ENCODE measurements around the gene AFF2.

The AFF2 gene

DNA sequence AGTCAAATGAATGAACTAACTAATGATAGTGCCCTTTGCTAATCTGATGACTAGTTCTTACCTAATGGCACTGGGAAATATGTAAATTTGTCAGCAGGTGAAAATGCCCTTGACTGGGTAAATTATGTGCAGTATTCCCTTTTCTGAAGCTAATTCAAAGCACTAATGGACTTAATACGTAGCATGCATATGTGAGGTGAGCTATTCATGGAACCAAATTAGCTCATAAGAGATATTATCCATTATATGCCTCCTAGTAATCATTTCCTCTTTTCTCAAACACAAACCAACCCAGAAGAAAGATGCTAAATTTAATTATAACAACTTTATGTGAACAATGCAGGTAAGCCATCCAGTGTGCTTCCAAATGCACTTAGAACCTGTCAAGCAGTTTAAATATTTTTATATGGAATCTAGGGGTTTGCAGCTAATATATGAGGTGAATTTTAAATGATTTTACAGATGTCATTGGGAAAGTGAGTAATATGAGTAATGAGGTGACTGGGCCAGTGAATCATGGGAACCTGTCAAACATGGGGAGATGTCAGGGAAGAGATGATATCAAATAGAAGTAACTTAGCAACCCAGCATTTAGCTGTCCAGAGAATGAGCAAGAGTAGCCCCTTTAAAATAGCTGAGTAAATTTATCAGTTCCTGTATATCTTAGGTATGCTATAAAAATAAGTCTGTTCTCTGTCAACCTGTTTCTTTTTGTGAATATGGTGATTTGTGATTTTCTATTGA, 315.0 kb downstream of the AFF2 start:
- in situ Hi-C loops (cut with HindIII; ENCODE audit: low sequenced_read_pairs) = no loop called here

GRCh38 chrX:148823986-148824385, 323.6 kb downstream of the AFF2 start:
- in situ Hi-C loops (cut with HindIII; ENCODE audit: low sequenced_read_pairs) = no loop called here

DNA sequence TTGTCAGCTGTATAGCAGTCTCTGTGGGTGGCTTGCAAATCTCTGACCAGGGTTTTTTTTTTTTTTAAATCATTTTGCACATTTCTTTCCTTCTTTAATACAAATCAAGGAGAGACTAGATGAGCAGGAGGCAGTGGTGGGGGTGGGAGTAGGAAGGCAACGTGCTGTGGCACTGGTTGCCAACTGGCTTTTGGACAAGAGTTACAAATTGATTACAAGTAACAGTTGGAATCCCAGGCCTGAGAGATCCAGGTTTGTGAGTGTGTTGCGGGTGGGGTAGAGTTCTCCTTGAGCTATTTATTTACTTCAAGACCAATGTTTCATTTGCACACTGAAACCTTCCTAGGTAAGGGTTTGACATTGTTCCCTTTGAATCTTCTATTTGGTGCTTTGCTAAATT, 325.3 kb downstream of the AFF2 start:
- in situ Hi-C loops (cut with HindIII; ENCODE audit: low sequenced_read_pairs) = no loop called here

DNA sequence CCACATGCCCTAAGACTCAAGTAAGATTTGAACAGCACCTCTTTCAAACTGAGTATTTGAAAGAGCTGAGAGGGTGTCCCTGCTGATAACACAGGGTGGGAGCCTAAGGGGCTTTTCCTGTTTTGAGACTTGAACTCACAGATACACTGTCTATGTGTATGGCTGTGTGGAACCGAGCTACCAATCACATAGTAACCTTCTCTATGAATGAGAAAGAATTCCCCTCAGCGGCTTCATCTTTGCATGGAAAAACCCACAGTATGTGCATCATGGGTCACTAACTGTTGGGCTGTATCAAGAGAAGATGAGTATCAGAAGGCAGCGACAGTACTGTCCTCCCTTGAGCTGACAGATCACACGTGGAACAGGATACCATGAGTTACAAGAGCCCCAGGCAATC, 336.3 kb downstream of the AFF2 start:
- in situ Hi-C loops (cut with HindIII; ENCODE audit: low sequenced_read_pairs) = no loop called here

GRCh38 chrX:148850631-148851030, 350.2 kb downstream of the AFF2 start:
- in situ Hi-C loops (cut with HindIII; ENCODE audit: low sequenced_read_pairs) = no loop called here

- in situ Hi-C loops (cut with HindIII; ENCODE audit: low sequenced_read_pairs) = no loop called here
These were observed 353.9 kb downstream of the AFF2 start for GRCh38 chrX:148854306-148854705.

- in situ Hi-C loops (cut with HindIII; ENCODE audit: low sequenced_read_pairs) = no loop called here
These were observed 356.1 kb downstream of the AFF2 start for GRCh38 chrX:148856505-148856904.

DNA sequence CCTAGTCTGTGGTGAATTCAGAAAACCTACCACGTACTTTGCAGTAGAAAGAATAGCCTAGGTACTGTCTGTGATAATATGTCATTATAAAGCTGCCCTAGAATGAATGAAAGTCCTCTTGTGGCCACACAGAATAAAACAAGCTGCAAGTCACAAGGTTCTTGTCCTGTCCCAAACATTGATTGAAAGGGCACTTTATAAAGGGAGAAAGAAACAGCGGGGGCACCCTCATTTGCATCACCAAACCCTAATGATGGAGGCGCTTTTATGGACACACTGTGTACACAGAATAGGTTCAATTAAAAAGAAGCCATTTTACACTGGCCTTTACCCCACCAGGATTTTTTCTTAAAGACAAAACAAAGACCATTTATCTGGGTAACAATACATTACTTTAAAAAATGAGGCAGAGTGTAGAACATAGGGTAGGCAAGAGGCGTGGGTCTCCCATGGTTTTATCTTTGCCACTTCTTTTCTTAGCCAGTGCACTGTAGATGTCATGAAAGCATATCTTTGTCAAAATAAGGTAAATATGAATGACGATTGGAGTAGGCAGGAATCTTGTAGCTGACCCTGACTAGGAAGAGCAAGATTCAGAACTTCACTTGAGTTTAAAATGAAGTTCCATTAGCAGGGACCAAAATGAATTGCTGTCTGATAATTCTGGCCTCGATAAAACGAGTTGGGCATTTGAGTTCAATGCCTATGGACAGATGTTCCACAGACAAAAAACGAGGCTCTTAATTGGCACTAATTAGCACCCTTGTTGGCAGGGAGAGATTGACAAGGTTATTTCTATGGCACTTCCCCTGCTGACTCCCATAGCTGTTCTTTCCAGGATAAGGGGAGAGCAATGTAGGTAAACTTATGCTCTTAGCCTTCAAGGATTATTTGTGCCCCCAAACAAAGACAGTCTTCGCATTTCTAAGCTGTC, 365.1 kb downstream of the AFF2 start:
- in situ Hi-C loops (cut with HindIII; ENCODE audit: low sequenced_read_pairs) = no loop called here

- in situ Hi-C loops (cut with HindIII; ENCODE audit: low sequenced_read_pairs) = no loop called here
These were observed 367.2 kb downstream of the AFF2 start for GRCh38 chrX:148867596-148867995.

DNA sequence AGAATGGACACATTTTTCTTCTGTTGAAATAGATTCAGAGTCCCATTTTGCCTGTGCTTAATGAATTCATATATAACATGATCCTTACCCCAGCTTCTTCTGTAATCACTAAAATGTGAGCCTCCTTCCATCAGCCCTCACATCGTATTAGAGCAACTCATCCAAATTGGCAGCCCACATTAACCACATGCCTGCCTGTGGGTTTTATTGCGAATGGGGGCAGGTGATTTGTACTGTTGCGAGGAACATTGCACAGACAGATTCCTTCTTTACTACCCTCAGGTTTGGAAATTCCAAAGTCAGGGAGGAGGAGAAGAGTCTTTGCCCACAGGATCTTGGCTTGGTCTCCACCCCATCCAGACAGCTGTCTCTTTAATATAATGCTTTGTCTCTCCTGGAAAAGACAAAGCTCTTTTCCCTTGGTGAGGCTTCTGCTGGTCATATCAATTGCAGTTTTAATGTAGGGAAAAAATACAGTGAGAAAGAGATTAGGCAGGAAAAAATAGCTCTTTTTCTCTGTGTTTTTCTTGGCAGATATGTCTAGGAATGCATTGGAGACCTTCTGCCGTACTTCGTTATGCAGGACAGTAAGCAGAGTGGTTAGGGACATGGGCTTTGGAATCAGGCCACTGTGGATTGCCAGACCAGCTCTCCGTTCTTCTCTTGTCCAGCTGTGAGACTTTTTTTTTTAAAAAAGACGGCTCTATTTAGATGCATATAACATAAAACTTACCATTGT, 371.2 kb downstream of the AFF2 start:
- in situ Hi-C loops (cut with HindIII; ENCODE audit: low sequenced_read_pairs) = no loop called here

GRCh38 chrX:148872161-148872535, 371.7 kb downstream of the AFF2 start:
- in situ Hi-C loops (cut with HindIII; ENCODE audit: low sequenced_read_pairs) = no loop called here

- in situ Hi-C loops (cut with HindIII; ENCODE audit: low sequenced_read_pairs) = no loop called here
These were observed 372.5 kb downstream of the AFF2 start for GRCh38 chrX:148872881-148873280.

- in situ Hi-C loops (cut with HindIII; ENCODE audit: low sequenced_read_pairs) = no loop called here
These were observed 374.3 kb downstream of the AFF2 start for GRCh38 chrX:148874636-148875246.

GRCh38 chrX:148878371-148878770, 378.0 kb downstream of the AFF2 start:
- in situ Hi-C loops (cut with HindIII; ENCODE audit: low sequenced_read_pairs) = no loop called here

DNA sequence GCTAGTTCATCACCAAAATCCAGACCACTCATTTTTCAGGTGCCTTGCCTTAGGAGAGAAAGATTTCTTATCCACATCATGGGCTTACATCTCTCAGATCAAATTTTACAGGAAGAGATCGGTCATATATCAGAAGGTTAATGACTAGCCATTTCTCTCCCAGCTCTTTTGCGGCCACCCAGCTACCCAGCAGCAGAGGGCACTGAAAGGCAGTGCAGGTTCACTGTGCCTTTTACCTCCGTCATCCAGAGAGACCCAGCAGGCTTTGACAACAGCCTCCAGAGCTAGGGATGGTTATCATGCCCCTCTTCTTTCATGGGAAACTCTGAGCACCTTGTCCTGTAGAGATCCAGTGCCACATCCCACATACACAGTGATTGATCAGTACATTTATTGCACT, 384.8 kb downstream of the AFF2 start:
- in situ Hi-C loops (cut with HindIII; ENCODE audit: low sequenced_read_pairs) = no loop called here

DNA sequence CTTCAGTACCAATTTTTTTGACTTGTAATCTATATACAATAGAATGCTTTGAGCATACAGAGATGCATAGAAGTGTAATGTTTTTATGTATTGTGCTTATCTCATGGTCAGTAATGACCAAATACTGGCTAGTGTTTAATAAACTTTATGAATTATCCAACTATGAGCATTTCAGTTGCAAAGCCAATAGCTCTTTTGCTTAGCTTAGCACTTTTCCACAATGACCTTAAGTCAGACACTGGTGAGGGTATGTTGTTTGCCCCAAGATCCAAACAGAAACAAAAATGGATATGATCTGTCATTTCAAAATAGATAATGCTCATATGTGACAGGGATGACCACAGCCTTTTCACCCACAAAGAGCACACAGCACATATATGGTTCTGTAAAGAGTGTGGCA, 393.0 kb downstream of the AFF2 start:
- in situ Hi-C loops (cut with HindIII; ENCODE audit: low sequenced_read_pairs) = no loop called here

- in situ Hi-C loops (cut with HindIII; ENCODE audit: low sequenced_read_pairs) = no loop called here
These were observed 402.2 kb downstream of the AFF2 start for GRCh38 chrX:148902581-148902980.

- in situ Hi-C loops (cut with HindIII; ENCODE audit: low sequenced_read_pairs) = no loop called here
These were observed 402.8 kb downstream of the AFF2 start for GRCh38 chrX:148903176-148903575.

DNA sequence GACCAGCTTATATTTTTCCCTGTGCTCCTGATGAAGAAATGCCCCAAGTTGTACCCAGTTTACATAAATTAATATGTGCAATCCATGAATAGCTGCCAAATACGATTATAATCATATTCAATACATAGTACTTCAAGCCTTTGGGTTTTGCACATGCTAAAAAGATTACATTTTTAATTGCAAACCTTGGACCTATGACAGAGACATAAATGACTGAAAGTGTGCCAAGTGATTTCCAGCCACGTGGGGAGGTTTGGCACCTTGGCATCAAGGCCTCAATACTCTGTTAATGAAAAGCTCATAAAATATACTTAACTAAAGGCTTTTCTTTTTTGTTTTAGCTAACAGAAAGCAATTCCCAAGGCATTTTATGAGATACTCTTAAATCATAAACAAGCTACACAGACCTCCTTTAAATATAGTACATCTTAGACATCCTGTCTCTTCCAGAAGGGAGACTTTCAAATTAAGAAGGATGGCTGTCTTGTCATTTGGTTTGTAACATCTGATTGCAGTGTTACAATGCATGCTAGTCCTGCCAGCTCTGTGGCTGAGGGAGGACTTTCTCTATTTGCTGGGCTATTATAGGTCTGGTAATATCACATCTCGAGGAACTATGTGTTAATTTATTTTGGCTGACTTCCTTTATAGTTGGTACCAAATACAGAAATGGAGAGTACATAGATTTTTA, 404.1 kb downstream of the AFF2 start:
- in situ Hi-C loops (cut with HindIII; ENCODE audit: low sequenced_read_pairs) = no loop called here

DNA sequence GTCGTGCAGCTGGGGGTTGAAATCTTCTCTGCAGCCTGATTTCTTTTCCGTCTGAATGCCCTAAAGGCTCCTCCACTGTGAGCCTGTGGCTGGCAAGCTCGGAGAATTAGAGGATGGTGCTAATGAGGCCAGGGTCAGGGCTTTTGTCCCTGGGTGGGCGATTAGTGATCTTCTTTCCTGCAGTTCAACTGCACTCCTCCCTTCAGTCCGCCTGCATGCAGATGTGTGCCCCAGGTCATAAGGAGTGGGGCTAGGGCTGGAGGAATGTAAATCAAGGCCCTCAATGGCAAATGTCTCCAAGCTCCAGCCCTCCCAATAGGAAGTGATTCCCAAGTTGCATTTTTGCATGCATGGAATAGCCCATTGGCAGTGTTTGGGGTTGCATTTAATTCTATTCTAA, 405.0 kb downstream of the AFF2 start:
- in situ Hi-C loops (cut with HindIII; ENCODE audit: low sequenced_read_pairs) = no loop called here
